Activated CD8-positive, alpha-beta T cell treated with anti-CD3 and anti-CD28 coated beads for 36 hours (primary cell): ENCODE results near the gene STK11. TPM values are rescaled to one million over a fixed set of nuclear protein-coding genes. Genes with fewer than 3 reads are reported as not detected.

Source experiments
- ATAC-seq: fragments of 200-7000 bp; cut with Tn5 transposase; one replicate; pipeline ENCODE4 v1.10.0; 2021; ENCODE audit warnings: mild to moderate bottlenecking, moderate library complexity
- CTCF ChIA-PET: fragments of 350-600 bp; sonication (Branson Sonifier 250); formaldehyde crosslinking; loops from one replicate; lab custom pipeline; 2021; ENCODE audit warnings: antibody characterized with exemption; lab: Charles Lee
- POLR2A ChIA-PET: fragments of 350-600 bp; sonication (Branson Sonifier 250); formaldehyde crosslinking; loops from one replicate; lab custom pipeline; 2021; ENCODE audit warnings: antibody characterized with exemption; lab: Charles Lee
- DNase-seq: peaks from one replicate; pipeline ENCODE4 v3.0.0-alpha.2; 2020
- H3K27ac Mint-ChIP-seq: one replicate; pipeline ENCODE4 v1.8.0; 2021; ENCODE audit warnings: mild to moderate bottlenecking, mixed read lengths
- H3K27me3 Mint-ChIP-seq: one replicate; pipeline ENCODE4 v1.8.0; 2021; ENCODE audit warnings: mixed read lengths
- H3K36me3 Mint-ChIP-seq: one replicate; pipeline ENCODE4 v1.8.0; 2021; ENCODE audit warnings: low read depth, mixed read lengths
- H3K4me1 Mint-ChIP-seq: one replicate; pipeline ENCODE4 v1.8.0; 2021; ENCODE audit warnings: low read depth, mixed read lengths
- H3K4me3 Mint-ChIP-seq: one replicate; pipeline ENCODE4 v1.8.0; 2021; ENCODE audit warnings: mild to moderate bottlenecking, moderate library complexity, mixed read lengths
- H3K9me3 Mint-ChIP-seq: one replicate; pipeline ENCODE4 v1.8.0; 2021; ENCODE audit warnings: mixed read lengths
- intact Hi-C: fragments of 100-400 bp; cut with micrococcal nuclease; formaldehyde crosslinking; loops from one replicate; pipeline ENCODE4 v1.10.0; 2022
- total RNA-seq, 2 experiments: library from RNA; stranded (reverse); gene quantifications; one replicate each; pipeline ENCODE4 v1.2.3, GENCODE V29; 2021
- TF ChIP-seq, protein P1 (sequence below): fragments of 200-600 bp; IDR thresholded peaks from one replicate; pipeline ENCODE4 v1.8.0; 2022; ENCODE audit warnings: antibody characterized with exemption, mild to moderate bottlenecking

STK11 gene
- total RNA-seq, 2 experiments from 2014 or later: 55.1 to 58.0 TPM

DNA sequence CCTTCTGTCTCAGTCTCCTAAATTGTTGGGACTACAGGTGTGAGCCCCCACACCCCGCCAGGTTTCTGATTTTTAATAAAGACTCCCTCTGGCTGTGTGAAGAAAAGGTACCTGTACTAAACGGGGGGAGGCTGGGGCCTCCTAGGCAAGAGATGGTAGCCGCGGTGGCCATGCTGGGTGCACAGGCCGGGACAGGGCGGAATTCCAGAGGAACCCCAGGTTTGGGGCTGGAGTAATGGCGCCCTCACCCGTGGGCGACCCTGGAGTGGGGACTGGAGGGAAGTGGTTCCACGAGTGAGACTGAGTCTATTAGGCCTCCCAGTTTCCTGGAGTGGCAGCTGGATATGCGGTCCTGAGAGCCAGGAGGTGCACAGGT lies 33.8 kb downstream of the STK11 start:
- peaks cover 8% of the 10 kb centered on the region for H3K27me3 Mint-ChIP-seq
- H3K27ac Mint-ChIP-seq: no peak overlapping the region
- CTCF ChIA-PET: interaction anchor here (1.1 kb wide), 1 partner anchor 27 kb away, joined by 4 read pairs; no protein-coding TSS in a partner anchor
- peaks cover 4% of the 10 kb centered on the region for H3K36me3 Mint-ChIP-seq
- ATAC-seq (no peak), DNase-seq (no peak)
- H3K4me3 Mint-ChIP-seq: peak overlapping the region; percentile 17
- TF ChIP-seq, protein P1, sequence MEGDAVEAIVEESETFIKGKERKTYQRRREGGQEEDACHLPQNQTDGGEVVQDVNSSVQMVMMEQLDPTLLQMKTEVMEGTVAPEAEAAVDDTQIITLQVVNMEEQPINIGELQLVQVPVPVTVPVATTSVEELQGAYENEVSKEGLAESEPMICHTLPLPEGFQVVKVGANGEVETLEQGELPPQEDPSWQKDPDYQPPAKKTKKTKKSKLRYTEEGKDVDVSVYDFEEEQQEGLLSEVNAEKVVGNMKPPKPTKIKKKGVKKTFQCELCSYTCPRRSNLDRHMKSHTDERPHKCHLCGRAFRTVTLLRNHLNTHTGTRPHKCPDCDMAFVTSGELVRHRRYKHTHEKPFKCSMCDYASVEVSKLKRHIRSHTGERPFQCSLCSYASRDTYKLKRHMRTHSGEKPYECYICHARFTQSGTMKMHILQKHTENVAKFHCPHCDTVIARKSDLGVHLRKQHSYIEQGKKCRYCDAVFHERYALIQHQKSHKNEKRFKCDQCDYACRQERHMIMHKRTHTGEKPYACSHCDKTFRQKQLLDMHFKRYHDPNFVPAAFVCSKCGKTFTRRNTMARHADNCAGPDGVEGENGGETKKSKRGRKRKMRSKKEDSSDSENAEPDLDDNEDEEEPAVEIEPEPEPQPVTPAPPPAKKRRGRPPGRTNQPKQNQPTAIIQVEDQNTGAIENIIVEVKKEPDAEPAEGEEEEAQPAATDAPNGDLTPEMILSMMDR: no peak
- peaks cover 27% of the 10 kb centered on the region for H3K4me1 Mint-ChIP-seq
- intact Hi-C loops: no loop called here
- POLR2A ChIA-PET: interaction anchor here (1.0 to 1.5 kb wide), 2 partner anchors 25 to 145 kb away, joined by 3 to 4 read pairs; no protein-coding TSS in a partner anchor
- H3K9me3 Mint-ChIP-seq: no peaks in the 10 kb centered on the region

DNA sequence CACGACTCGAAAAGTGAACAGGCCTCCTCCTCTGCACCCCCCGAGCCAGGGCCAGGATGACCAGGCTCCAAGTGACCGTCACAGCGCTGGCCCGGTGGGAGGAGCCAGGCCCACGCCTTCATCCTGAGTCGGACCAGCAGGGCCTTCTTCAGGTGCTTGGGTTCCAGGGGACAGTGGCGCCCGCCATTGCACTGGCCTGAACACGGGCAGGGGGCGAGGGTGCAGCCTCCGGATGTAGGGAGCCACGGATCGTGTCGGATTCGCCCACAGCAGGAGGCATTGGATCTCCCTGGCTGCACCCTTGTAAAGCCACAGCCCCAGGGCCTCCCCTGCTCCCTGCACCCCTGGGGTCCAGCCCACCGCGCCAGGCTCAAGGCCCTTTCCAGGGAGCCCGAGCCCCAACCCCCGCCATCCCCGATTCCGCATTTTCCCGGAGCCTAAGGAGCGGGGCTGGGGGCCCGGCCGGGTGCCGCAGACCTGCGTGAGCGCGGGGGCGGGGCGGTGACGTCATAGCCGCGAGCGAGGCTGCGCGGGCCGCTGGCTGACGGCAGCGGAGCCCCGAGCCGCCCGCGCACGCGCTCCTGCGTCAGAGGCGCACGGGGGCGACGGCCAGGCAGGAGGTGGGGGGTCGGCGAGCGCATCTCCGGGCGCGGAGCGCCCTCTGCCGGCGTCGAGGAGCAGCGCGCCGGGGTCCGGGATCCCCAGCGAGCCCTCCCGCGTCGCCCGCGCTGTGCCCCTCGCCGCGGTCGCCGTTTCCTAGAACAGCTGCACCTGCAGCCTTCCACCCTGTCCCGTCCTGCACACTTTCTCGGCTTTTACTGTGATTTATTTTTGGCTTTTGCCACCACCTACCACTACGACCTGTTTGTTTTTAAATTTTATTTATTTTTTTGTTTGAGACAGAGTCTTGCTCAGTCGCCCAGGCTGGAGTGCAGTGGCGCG lies 34.5 kb downstream of the STK11 start:
- Mint-ChIP-seq H3K4me3 (peak overlapping the region; percentile 84), H3K4me1 (peaks cover 30% of the 10 kb centered on the region), H3K27me3 (peaks cover 8% of the 10 kb centered on the region), H3K9me3 (no peaks in the 10 kb centered on the region), H3K27ac (no peak overlapping the region), H3K36me3 (peaks cover 6% of the 10 kb centered on the region)
- TF ChIP-seq, protein P1: peak; percentile 93
- ChIA-PET CTCF (interaction anchor here (0.6 to 7.5 kb wide), 22 partner anchors 8 to 377 kb away, joined by 3 to 449 read pairs (median 4); partner anchors contain the start of genes ABCA7, CIRBP, CNN2 and GPX4), POLR2A (interaction anchor here (0.7 to 1.9 kb wide), 10 partner anchors 13 to 202 kb away, joined by 3 to 7 read pairs (median 3); partner anchors contain the start of genes CIRBP and GPX4)
- intact Hi-C loops: loop anchor here (10.0 kb wide), 1 partner anchor 135 kb away; the partner anchor contains the start of gene GPX4
- DNase-seq (peak; percentile 94), ATAC-seq (peak; percentile 65)

DNA sequence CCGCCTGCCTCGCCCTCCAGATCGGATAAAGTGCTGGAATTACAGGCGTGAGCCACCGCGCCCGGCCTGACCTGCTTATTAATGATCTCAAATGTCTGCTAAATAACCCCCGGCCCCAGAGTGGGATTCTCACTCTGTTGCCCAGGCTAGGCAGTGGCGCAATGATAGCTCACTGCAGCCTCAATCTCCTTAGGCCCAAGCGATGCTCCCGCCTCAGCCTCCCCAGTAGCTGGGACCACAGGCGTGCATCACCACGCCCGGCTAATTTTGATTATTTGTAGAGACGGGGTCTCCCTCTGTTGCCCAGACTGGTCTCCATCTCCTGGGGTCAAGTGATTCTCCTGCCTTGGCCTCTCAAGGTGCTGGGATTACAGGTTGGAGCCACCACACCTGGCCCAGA lies 35.3 kb downstream of the STK11 start:
- ATAC-seq (no peak), DNase-seq (no peak)
- ChIA-PET POLR2A (interaction anchor here (0.7 to 1.9 kb wide), 11 partner anchors 12 to 203 kb away, joined by 3 to 7 read pairs (median 3); partner anchors contain the start of genes CIRBP and GPX4), CTCF (interaction anchor here (0.6 to 7.5 kb wide), 23 partner anchors 9 to 377 kb away, joined by 3 to 449 read pairs (median 4); partner anchors contain the start of genes ABCA7, CIRBP, CNN2 and GPX4)
- Mint-ChIP-seq H3K9me3 (no peaks in the 10 kb centered on the region), H3K27me3 (peaks cover 8% of the 10 kb centered on the region), H3K27ac (no peak overlapping the region), H3K36me3 (peaks cover 6% of the 10 kb centered on the region), H3K4me1 (peaks cover 30% of the 10 kb centered on the region), H3K4me3 (peak overlapping the region; percentile 84)
- TF ChIP-seq, protein P1: no peak
- intact Hi-C loops: loop anchor here (10.0 kb wide), 1 partner anchor 136 kb away; the partner anchor contains the start of gene GPX4

DNA sequence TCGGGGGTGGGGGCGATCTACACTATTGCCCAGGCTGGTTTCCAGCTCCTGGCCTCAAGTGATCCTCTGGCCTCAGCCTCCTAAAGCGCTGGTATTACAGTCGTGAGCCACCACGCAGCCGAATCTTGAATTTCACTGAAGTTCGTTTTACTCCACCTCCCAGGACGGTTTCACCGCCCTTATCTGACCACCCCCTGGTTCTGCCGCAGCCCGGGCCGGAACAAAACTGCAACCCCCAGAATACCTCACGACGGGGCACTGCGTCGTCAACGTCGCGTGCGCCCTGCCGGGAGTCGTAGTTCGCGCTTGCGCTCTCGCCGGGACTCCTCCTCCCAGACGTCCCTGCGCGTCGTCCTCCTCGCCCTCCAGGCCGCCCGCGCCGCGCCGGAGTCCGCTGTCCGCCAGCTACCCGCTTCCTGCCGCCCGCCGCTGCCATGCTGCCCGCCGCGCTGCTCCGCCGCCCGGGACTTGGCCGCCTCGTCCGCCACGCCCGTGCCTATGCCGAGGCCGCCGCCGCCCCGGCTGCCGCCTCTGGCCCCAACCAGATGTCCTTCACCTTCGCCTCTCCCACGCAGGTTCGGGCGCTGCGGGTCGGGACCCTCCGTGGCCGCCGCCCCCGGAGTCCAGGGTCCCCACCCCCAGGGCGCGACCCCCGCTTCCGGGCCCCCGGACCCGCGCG lies 36.0 kb downstream of the STK11 start, which contains the start of gene ATP5F1D:
TSS of gene ATP5F1D (plus strand) at position 335 of the 679 bp plus-strand sequence. CDS start at position 435, 100 bp downstream.
- H3K4me3 Mint-ChIP-seq: peak within 1 kb of the TSS; percentile 84
- H3K27ac Mint-ChIP-seq: peak within 1 kb of the TSS; percentile 87
- ChIA-PET CTCF (interaction anchor here (0.9 to 7.5 kb wide), 19 partner anchors 10 to 378 kb away, joined by 3 to 449 read pairs (median 4); partner anchors contain the start of genes CIRBP, GPX4 and WDR18), POLR2A (interaction anchor here (0.7 to 3.9 kb wide), 12 partner anchors 12 to 203 kb away, joined by 3 to 15 read pairs (median 3); partner anchors contain the start of gene CIRBP)
- peaks cover 8% of the 10 kb centered on the region for H3K27me3 Mint-ChIP-seq
- intact Hi-C loops: loop anchor here (2.0 to 10.0 kb wide), 2 partner anchors 27 to 137 kb away; partner anchors contain the start of genes CIRBP and GPX4
- H3K4me1 Mint-ChIP-seq: peaks cover 30% of the 10 kb centered on the region
- H3K9me3 Mint-ChIP-seq: no peaks in the 10 kb centered on the region
- TF ChIP-seq, protein P1: no peak
- H3K36me3 Mint-ChIP-seq: peaks cover 6% of the 10 kb centered on the region
- ATAC-seq (peak; percentile 74), DNase-seq (peak; percentile 95)
